ENCODE measurements around the gene GIN1. TPM values are rescaled to one million over a fixed set of nuclear protein-coding genes. Genes with fewer than 3 reads are reported as not detected.
"Not testable (repeated sequence)": the region's sequence is repeated elsewhere in the genome, so short reads cannot be mapped to it uniquely, and the experiment has no call there.

GIN1 gene
- total RNA-seq = 11.9 TPM

DNA sequence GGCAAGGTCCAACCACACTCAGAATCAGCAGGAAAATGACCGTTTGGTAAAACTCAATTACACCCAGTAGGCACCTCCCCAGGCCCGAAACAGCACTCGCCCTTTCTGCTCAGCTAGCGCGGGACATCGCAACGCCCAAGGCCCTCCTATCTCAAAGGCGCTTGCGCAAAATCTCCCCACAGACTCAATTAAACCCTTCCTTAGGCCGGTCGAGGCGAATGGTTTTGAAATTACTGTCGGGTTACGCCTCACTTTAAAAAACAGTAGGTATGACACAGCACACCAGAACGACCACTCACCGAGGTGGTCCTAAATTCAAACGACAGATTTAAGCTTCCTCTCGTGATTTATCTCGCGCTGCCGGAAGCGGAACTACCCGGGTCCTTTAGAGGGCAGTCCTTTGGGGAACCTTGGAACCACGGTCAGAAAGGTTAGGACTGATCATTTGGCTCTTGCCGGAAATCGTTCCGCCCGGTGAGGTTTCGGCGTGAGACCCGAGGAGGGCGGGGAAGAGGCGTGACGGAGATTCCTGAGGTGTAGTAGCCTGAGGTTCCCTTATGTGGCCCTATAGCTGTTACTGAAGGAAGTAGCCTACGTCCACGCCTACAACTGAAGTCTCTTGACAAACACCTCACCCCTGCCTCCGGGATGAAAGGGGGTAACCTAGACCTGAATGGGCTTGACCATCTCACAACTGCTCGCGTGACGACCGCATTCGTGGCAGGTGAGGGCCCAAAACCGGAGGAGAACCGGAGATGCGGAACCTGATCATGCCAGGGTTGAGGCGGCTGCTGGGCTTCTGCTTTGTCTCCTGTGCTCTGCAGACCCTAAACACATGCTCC is at the start of gene GIN1, which contains the start of gene PPIP5K2:
Gene GIN1 (minus strand): TSS at position 374 of the 842 bp plus-strand sequence. CDS start 11,431 bp downstream, outside the sequence.
Gene PPIP5K2 (plus strand): TSS at position 537 of the 842 bp plus-strand sequence. CDS start 9,289 bp downstream, outside the sequence.
- DNase-seq (ENCODE audit: low spot score) = peak; percentile 98

DNA sequence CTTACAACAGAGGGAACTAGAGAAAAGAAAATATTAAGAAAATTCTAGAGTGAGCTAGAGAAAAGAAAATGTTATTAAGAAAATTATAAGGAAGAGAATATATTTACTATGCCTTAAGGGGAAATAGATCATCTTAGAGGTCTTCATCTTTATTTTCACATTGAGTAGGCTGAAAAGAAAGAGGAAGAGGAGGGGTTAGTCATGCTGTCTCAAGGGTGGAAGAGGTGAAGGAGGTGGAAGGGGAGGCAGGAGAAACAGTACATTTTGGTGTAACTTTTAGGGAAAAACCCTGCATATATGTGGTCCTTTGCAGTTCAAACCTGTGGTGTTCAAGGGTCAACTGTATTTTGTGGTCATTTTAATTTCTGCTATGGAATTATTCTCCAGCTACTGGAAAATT is 46.8 kb upstream of the GIN1 start:
- DNase-seq (ENCODE audit: low spot score) = no peak

GRCh38 chr5:103151156-103151555 is 31.2 kb upstream of the GIN1 start:
- no peak for DNase-seq (ENCODE audit: low spot score)

DNA sequence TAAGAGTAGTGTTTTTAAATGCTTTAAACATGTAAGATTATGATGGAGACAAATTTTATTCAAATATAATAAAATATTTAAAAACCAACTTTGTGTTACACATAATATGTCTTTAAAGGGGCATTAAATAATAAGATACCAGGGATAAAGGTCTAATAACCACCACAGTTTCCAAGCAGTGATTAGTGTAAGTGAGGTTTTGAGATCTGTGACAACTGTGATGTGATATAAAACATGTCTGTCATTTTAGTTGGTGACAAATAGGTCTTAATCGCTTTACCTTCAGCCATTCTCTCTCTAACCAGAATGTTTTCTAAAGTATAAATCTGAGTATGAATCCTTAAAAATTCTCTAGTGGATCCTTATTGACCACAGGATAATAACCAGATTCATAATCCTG is 28.3 kb upstream of the GIN1 start:
- DNase-seq (ENCODE audit: low spot score) = no peak

DNA sequence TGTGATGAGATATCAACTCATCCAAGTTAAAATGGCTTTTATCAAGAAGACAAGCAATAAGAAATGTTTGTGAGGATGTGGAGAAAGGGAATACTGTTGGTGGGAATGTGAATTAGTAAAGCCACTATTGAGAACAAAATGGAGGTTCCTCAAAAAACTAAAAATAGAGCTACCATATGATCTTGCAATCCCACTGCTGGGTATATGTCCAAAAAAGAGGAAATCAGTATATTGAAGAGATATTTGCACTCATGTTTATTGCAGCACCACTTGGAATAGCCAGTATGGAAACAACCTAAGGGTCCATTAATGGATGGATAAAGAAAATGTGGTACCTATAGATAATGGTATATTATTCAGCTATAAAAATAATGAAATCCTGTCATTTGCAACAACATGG is 25.3 kb upstream of the GIN1 start:
- DNase-seq (ENCODE audit: low spot score) = no peak

DNA sequence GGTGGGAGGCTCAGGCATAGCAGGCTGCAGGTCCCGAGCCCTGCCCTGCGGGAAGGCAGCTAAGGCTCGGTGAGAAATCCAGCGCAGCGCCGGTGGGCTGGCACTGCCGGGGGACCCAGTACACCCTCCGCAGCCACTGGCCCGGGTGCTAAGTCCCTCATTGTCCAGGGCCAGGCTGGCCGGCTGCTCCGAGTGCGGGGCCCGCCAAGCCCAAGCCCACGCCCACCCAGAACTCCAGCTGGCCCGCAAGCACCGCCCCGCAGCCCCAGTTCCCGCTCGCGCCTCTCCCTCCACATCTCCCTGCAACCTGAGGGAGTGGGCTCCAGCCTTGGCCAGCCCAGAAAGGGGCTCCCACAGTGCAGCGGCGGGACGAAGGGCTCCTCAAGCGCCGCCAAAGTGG is 22.2 kb upstream of the GIN1 start:
- not testable (repeated sequence) for DNase-seq (ENCODE audit: low spot score)

DNA sequence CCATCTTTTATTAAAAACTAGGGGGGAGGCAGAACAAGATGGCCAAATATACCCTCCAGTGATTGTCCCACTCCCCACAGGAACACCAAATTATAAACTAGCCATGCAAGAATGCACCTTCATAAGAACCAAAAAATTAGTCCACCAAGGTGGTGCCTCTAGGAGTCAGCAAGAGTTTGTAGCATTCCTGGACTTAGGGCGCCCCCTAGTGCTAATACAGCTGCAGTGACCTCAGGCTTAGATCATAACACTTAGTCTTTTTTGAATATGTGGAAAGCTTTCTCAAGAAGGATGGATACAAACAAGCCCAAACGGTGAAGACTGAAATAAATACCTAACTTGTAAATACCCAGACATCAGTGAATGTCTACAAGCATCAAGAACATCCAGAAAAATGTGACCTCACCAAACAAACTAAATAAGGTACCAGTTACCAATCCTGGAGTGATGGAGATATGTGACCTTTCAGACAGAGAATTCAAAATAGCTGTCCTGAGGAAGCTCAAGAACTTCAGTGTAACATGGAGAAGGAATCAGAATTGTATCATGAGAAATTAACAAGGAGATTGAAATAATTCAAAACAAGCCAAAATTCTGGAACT is 19.4 kb upstream of the GIN1 start:
- DNase-seq (ENCODE audit: low spot score) = peak; percentile 75

DNA sequence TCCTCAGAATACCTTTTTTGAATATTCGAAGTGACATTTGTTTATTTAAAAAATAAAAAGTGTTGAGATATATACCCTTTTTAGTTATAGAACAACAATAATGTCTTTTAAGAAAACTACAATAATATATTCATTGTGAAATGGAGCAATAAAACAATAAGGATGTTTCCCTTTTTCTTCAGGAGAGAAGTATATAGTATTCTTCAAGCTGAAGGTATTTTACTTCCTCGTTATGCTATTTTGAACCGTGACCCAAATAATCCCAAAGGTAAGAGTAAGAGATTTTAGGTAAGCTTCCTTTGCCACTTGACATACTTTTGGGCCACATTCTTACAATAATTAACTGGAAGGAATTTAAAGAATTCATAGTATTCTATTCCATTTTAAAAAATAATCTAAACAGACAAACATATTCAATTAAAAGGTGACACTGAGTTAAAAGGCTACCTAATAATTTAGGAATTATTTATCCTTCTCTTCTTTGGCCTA is 18.3 kb upstream of the GIN1 start:
- no peak for DNase-seq (ENCODE audit: low spot score)

DNA sequence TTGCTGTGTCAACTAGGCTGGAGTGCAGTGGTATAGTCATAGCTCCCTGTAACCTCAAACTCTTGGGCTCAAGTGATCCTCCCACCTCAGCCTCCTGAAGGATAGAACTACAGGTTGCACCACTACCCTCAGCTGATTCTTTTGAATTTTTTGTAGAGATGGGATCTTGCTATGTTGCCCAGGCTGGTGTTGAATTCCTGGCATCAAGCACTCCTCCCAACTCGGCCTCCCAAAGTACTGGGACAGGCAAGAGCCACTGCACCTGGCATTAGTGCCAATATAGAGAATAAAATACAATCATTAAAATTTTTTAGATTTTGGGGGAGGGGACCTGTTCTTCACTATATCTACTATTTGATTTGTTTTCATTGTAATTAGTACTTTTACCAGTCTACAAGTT is 15.5 kb upstream of the GIN1 start:
- DNase-seq (ENCODE audit: low spot score) = no peak

DNA sequence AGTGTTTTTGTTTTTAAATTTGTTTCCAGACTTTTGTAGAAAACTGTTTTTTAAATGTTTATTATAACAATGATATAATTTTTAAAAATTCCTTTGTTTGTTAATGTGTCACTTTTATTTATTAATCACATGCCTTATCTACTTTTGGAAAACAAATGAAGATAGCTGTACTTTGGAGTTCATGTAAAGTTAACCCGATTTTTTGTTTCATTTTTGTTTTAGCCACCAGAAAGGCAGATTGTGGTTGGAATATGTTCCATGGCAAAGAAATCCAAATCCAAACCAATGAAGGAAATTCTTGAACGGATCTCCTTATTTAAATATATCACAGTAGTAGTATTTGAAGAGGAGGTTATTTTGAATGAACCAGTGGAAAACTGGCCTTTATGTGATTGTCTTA is 13.3 kb upstream of the GIN1 start:
- no peak for DNase-seq (ENCODE audit: low spot score)

DNA sequence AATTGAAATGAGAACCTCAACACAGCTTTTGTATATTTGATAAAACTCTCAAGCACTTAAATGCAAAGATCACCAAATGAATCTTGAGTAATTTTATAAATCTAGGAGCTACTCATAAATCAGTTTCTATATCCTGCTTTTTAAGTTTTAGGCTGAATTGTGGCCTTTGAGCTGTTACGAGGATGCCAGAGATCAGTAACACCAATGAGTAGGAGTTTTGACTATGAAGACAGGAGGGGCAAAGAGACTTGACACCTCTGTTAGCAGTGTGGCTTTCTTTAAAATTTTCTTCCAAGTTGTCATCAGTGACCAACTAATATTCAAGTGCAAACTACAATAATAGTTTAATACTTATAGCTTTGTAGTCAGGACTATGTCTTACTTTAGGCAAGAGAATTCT is 12.7 kb upstream of the GIN1 start:
- no peak for DNase-seq (ENCODE audit: low spot score)

- no peak for DNase-seq (ENCODE audit: low spot score)
Measured at GRCh38 chr5:103128202-103128601, 8.3 kb upstream of the GIN1 start.

DNA sequence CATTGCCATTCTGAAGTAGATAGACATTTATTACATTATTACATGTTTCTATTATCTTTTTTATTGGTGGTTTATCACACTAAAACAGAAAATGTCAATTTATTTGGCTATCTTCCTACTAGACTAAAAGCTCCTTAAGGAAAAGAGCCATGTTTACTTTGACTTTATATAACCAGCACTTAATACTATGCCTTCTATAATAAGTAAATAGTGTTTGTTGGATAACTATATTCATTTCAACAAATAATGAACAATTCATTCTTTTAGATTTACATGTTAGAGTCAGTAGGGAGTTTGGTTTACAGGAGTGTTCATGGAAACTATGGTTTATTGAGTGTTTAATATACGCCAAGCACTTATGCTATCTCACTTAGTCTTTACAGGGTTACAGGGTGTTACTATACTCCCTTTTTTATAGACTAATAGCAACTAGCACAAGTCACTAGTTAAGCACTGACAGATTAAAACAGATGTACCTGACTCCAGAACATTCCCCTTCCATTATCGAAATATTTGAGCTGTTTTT is 7.4 kb upstream of the GIN1 start:
- DNase-seq (ENCODE audit: low spot score) = no peak

- DNase-seq (ENCODE audit: low spot score) = no peak
Measured at GRCh38 chr5:103126557-103126956, 6.6 kb upstream of the GIN1 start.

GRCh38 chr5:103122242-103122641 is 2.3 kb upstream of the GIN1 start:
- DNase-seq (ENCODE audit: low spot score) = no peak

GRCh38 chr5:103120607-103121200 is 766 bp upstream of the GIN1 start:
- DNase-seq (ENCODE audit: low spot score) = no peak

- no peak for DNase-seq (ENCODE audit: low spot score)
Measured at GRCh38 chr5:103119070-103119764, 721 bp downstream of the GIN1 start.

DNA sequence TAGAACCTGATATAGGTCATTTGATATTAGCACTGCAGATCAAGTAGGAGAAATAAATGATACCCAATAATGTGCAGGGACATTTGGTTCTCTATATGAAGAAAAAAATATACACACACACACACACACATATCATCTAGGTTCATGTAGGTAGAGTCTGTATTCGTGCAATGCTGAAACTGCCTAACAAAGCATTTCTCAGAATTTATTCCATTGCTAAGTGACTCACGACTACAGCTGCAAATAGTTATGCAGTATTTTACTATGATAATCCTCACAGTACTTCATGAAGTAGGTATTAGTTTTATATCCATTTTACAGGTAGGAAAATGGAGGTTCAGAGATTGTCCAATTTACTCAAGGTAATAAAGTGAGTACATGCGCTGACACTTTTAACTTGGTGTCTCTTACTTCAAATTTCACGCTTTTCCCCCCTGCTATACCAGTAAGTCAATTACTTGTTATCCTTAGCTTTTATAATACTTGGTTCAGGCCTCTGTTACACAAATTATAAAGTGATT is 2.4 kb downstream of the GIN1 start:
- DNase-seq (ENCODE audit: low spot score) = no peak

GRCh38 chr5:103114440-103114839 is 5.5 kb downstream of the GIN1 start:
- no peak for DNase-seq (ENCODE audit: low spot score)

GRCh38 chr5:103112910-103113309 is 7.0 kb downstream of the GIN1 start:
- no peak for DNase-seq (ENCODE audit: low spot score)

DNA sequence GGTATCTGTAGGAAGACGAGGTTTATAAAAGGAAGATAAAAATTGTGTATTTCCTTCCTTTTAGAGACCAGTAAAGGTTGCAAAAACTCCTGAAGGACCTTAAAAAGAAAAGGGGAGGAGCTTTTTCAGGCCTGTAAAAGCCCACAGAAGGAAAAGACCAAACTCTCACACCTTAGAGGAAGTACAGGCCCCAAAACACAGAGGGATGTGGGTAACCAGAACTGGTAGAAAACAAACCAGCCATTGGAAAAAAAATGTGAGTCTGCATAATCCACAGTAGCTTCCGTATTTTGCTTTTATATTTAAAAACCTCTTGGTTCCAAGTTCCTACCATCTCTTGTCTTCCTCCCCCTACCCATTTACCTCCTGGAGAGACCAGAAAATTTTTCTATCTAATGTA is 8.5 kb downstream of the GIN1 start:
- no peak for DNase-seq (ENCODE audit: low spot score)

GRCh38 chr5:103110403-103110802 is 9.5 kb downstream of the GIN1 start:
- DNase-seq (ENCODE audit: low spot score) = no peak
